ENCODE measurements around the gene CEP44.

Gene CEP44

GRCh38 chr4:174252412-174252811 is 31.3 kb upstream of the CEP44 start:
- H3F3A ChIP-seq (ENCODE audit: insufficient read depth, low read length), result no peaks in the 10 kb centered on the region
- TF ChIP-seq CTCF (IDR thresholded peaks at IDR 0.05; ENCODE audit: low read length) (no peak), EZH2 (optimal IDR thresholded peaks at IDR 0.05; ENCODE audit: low read depth, low read length) (no peak), EZH2phosphoT487 (IDR thresholded peaks at IDR 0.05; ENCODE audit: low read length) (no peak)

GRCh38 chr4:174254613-174255012 is 29.1 kb upstream of the CEP44 start:
- Histone ChIP-seq H4K20me1 (ENCODE audit: insufficient read depth, low read length) (no peaks in the 10 kb centered on the region), H3F3A (ENCODE audit: insufficient read depth, low read length) (no peaks in the 10 kb centered on the region), H3K36me3 (replicated peaks; ENCODE audit: insufficient read depth, low read length) (no peaks in the 10 kb centered on the region), H3K9me3 (replicated peaks; ENCODE audit: insufficient read depth, low read length) (no peaks in the 10 kb centered on the region), H3K27ac (ENCODE audit: low read length) (no peak overlapping the region), H3K4me1 (ENCODE audit: low read length) (no peaks in the 10 kb centered on the region), H3K9ac (ENCODE audit: low read length) (no peak overlapping the region), H3K4me2 (ENCODE audit: low read depth, low read length) (no peak overlapping the region), H2AFZ (ENCODE audit: low read length) (no peak overlapping the region), H3K4me3 (ENCODE audit: low read length) (no peak overlapping the region), H3K9me2 (replicated peaks; ENCODE audit: insufficient read depth, low read length) (no peaks in the 10 kb centered on the region), H3K27me3 (replicated peaks; ENCODE audit: insufficient read depth, low read length) (no peaks in the 10 kb centered on the region), H3K79me2 (ENCODE audit: low read length) (no peaks in the 10 kb centered on the region)
- no peak for DNase-seq
- TF ChIP-seq EZH2phosphoT487 (IDR thresholded peaks at IDR 0.05; ENCODE audit: low read length) (no peak), EZH2 (optimal IDR thresholded peaks at IDR 0.05; ENCODE audit: low read depth, low read length) (no peak), CTCF (IDR thresholded peaks at IDR 0.05; ENCODE audit: low read length) (no peak)

More at GRCh38 chr4:174252412-174252811, 31.3 kb upstream of the CEP44 start:
- Histone ChIP-seq H3K9me2 (replicated peaks; ENCODE audit: insufficient read depth, low read length) (no peaks in the 10 kb centered on the region), H3K27me3 (replicated peaks; ENCODE audit: insufficient read depth, low read length) (no peaks in the 10 kb centered on the region), H3K27ac (ENCODE audit: low read length) (no peak overlapping the region), H3K9me3 (replicated peaks; ENCODE audit: insufficient read depth, low read length) (no peaks in the 10 kb centered on the region), H3K4me2 (ENCODE audit: low read depth, low read length) (no peak overlapping the region), H4K20me1 (ENCODE audit: insufficient read depth, low read length) (no peaks in the 10 kb centered on the region), H3K9ac (ENCODE audit: low read length) (no peak overlapping the region), H3K4me3 (ENCODE audit: low read length) (no peak overlapping the region), H3K36me3 (replicated peaks; ENCODE audit: insufficient read depth, low read length) (no peaks in the 10 kb centered on the region), H2AFZ (ENCODE audit: low read length) (no peak overlapping the region), H3K79me2 (ENCODE audit: low read length) (no peaks in the 10 kb centered on the region), H3K4me1 (ENCODE audit: low read length) (no peaks in the 10 kb centered on the region)
- no peak for DNase-seq

GRCh38 chr4:174255374-174255773 is 28.3 kb upstream of the CEP44 start:
- H3K36me3 ChIP-seq (replicated peaks; ENCODE audit: insufficient read depth, low read length), result no peaks in the 10 kb centered on the region
- no peak overlapping the region for H3K27ac ChIP-seq (ENCODE audit: low read length)
- H3F3A ChIP-seq (ENCODE audit: insufficient read depth, low read length), result no peaks in the 10 kb centered on the region
- no peaks in the 10 kb centered on the region for H3K4me1 ChIP-seq (ENCODE audit: low read length)
- H3K9ac ChIP-seq (ENCODE audit: low read length), result no peak overlapping the region
- H3K9me3 ChIP-seq (replicated peaks; ENCODE audit: insufficient read depth, low read length), result no peaks in the 10 kb centered on the region
- no peak overlapping the region for H3K4me3 ChIP-seq (ENCODE audit: low read length)
- H4K20me1 ChIP-seq (ENCODE audit: insufficient read depth, low read length), result no peaks in the 10 kb centered on the region
- TF ChIP-seq EZH2phosphoT487 (IDR thresholded peaks at IDR 0.05; ENCODE audit: low read length), result no peak
- no peak overlapping the region for H3K4me2 ChIP-seq (ENCODE audit: low read depth, low read length)
- no peaks in the 10 kb centered on the region for H3K79me2 ChIP-seq (ENCODE audit: low read length)
- no peak for DNase-seq
- no peaks in the 10 kb centered on the region for H3K27me3 ChIP-seq (replicated peaks; ENCODE audit: insufficient read depth, low read length)
- no peaks in the 10 kb centered on the region for H3K9me2 ChIP-seq (replicated peaks; ENCODE audit: insufficient read depth, low read length)
- H2AFZ ChIP-seq (ENCODE audit: low read length), result no peak overlapping the region

- Histone ChIP-seq H3K27me3 (replicated peaks; ENCODE audit: insufficient read depth, low read length) (no peaks in the 10 kb centered on the region), H3K4me3 (ENCODE audit: low read length) (no peak overlapping the region), H3K79me2 (ENCODE audit: low read length) (no peaks in the 10 kb centered on the region), H3K36me3 (replicated peaks; ENCODE audit: insufficient read depth, low read length) (no peaks in the 10 kb centered on the region), H3F3A (ENCODE audit: insufficient read depth, low read length) (no peaks in the 10 kb centered on the region), H3K4me2 (ENCODE audit: low read depth, low read length) (no peak overlapping the region), H3K27ac (ENCODE audit: low read length) (no peak overlapping the region), H4K20me1 (ENCODE audit: insufficient read depth, low read length) (no peaks in the 10 kb centered on the region), H3K4me1 (ENCODE audit: low read length) (no peaks in the 10 kb centered on the region), H3K9ac (ENCODE audit: low read length) (no peak overlapping the region), H2AFZ (ENCODE audit: low read length) (no peak overlapping the region), H3K9me2 (replicated peaks; ENCODE audit: insufficient read depth, low read length) (no peaks in the 10 kb centered on the region), H3K9me3 (replicated peaks; ENCODE audit: insufficient read depth, low read length) (no peaks in the 10 kb centered on the region)
- TF ChIP-seq EZH2phosphoT487 (IDR thresholded peaks at IDR 0.05; ENCODE audit: low read length) (no peak), CTCF (IDR thresholded peaks at IDR 0.05; ENCODE audit: low read length) (no peak), EZH2 (optimal IDR thresholded peaks at IDR 0.05; ENCODE audit: low read depth, low read length) (no peak)
- DNase-seq, result no peak
Measured at GRCh38 chr4:174255786-174256185, 27.9 kb upstream of the CEP44 start.

Measured in MM.1S (cell line).